Measurements from ENCODE around the gene ASCC1. TPM values are rescaled to one million over a fixed set of nuclear protein-coding genes. Genes with fewer than 3 reads are reported as not detected.
A peak's percentile ranks its signal among the peaks of the same experiment; 100 is the strongest.

Gene ASCC1
- total and polyA plus RNA-seq, 2 donors (not counting 3 experiments of a cell fraction or from before 2014, with no cell fraction given), result 16.0 to 24.9 TPM

GRCh38 chr10:72175149-72175548 is 40.9 kb downstream of the ASCC1 start:
- CTCF ChIA-PET, result interaction anchor here (0.5 to 2.6 kb wide), 12 partner anchors 8 to 279 kb away, joined by 3 to 18 read pairs (median 4); no protein-coding TSS in a partner anchor
- DNase-seq (ENCODE audit: low read depth, low spot score), result peak; percentile 60

More at GRCh38 chr10:72175149-72175548, 40.9 kb downstream of the ASCC1 start:
- Histone ChIP-seq H3K36me3 (ENCODE audit: control insufficient read depth in 2 of 2, extremely low read depth in 1 of 2, insufficient read depth in 2 of 2, low read length in 2 of 2) (no peaks in the 10 kb centered on the region), H3K9me3 (replicated peaks; ENCODE audit: control insufficient read depth, insufficient read depth, low read length) (no peaks in the 10 kb centered on the region), H4K20me1 (replicated peaks; ENCODE audit: control insufficient read depth, extremely low read depth, insufficient read depth, low read length) (no peaks in the 10 kb centered on the region), H3K4me2 (ENCODE audit: insufficient read depth, low read length) (peak overlapping the region; percentile 4), H3K9me1 (replicated peaks; ENCODE audit: control insufficient read depth, extremely low read depth, insufficient read depth, low read length) (no peaks in the 10 kb centered on the region), H3K4me1 (ENCODE audit: control insufficient read depth, extremely low read depth, insufficient read depth, low read length) (peaks cover 40% of the 10 kb centered on the region), H3K27ac (ENCODE audit: insufficient read depth, low read depth, low read length) (peak overlapping the region; percentile 1), H2AFZ (ENCODE audit: low read depth, low read length) (no peak overlapping the region), H3K27me3 (ENCODE audit: control insufficient read depth in 2 of 2, insufficient read depth in 2 of 2, low read length in 2 of 2) (no peaks in the 10 kb centered on the region), H3K9ac (replicated peaks; ENCODE audit: extremely low read depth, insufficient read depth, low read length) (no peak overlapping the region), H3K79me2 (ENCODE audit: control insufficient read depth, insufficient read depth, low read length) (no peaks in the 10 kb centered on the region), H3K4me3 (replicated peaks in 1 of 3; ENCODE audit: insufficient read depth in 1 of 3, low read depth in 1 of 3, low read length in 3 of 3) (no peak overlapping the region)
- peak; percentile 73 for FAIRE-seq
- intact Hi-C loops (cut with micrococcal nuclease), result no loop called here
- TF ChIP-seq EZH2 (IDR thresholded peaks at IDR 0.05; ENCODE audit: borderline replicate concordance, low read depth, low read length, severe bottlenecking) (no peak), CTCF (IDR thresholded peaks at IDR 0.05; ENCODE audit: extremely low read depth in 1 of 2, insufficient read depth in 1 of 2, low read depth in 1 of 2, low read length in 2 of 2) (no peak), GATA2 (IDR thresholded peaks at IDR 0.05; ENCODE audit: insufficient read depth, insufficient read length, low read depth, low read length) (no peak), POLR2AphosphoS5 (IDR thresholded peaks at IDR 0.05; ENCODE audit: insufficient read depth, low read depth, low read length) (no peak), POLR2A (IDR thresholded peaks at IDR 0.05; ENCODE audit: low read depth, low read length) (no peak), JUN (IDR thresholded peaks at IDR 0.05; ENCODE audit: borderline replicate concordance, insufficient read depth, insufficient read length, low read depth) (peak; percentile 28), MAX (IDR thresholded peaks at IDR 0.05; ENCODE audit: insufficient read depth, insufficient read length) (no peak), MYC (IDR thresholded peaks at IDR 0.05; ENCODE audit: low read depth, low read length) (no peak), FOS (IDR thresholded peaks at IDR 0.05; ENCODE audit: borderline replicate concordance, insufficient read depth, low read length) (peak; percentile 66)
- POLR2A ChIA-PET, result interaction anchor here (0.6 to 0.9 kb wide), 2 partner anchors 12 to 98 kb away, joined by 3 read pairs; partner anchors contain the start of gene DDIT4
- dilution Hi-C loops (cut with MboI; ENCODE audit: extremely low pct_ligation_motif_present, low sequenced_read_pairs), result no loop called here
- BruUV-seq (replicated peaks), result no TSS peak
